ENCODE measurements around the gene DCTN2.

DNA sequence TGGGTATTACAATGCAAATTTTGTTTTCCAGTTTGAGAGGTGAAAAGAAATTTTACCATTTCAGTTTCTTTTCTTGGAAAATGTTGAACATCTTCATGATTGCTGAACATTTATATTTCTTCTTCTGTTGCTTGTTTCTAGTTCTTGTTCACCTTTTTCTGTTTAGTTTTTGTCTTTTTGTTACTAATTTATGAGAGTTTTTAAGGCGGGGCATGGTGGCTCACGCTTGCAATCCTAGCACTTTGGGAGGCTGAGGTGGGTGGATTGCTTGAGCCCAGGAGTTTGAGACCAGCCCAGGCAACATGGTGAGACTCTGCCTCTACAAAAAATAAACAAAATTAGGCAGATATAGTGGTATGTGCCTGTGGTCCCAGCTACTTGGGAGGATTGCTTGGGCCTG lies 13.5 kb upstream of the DCTN2 start:
- TF ChIP-seq, protein P1, sequence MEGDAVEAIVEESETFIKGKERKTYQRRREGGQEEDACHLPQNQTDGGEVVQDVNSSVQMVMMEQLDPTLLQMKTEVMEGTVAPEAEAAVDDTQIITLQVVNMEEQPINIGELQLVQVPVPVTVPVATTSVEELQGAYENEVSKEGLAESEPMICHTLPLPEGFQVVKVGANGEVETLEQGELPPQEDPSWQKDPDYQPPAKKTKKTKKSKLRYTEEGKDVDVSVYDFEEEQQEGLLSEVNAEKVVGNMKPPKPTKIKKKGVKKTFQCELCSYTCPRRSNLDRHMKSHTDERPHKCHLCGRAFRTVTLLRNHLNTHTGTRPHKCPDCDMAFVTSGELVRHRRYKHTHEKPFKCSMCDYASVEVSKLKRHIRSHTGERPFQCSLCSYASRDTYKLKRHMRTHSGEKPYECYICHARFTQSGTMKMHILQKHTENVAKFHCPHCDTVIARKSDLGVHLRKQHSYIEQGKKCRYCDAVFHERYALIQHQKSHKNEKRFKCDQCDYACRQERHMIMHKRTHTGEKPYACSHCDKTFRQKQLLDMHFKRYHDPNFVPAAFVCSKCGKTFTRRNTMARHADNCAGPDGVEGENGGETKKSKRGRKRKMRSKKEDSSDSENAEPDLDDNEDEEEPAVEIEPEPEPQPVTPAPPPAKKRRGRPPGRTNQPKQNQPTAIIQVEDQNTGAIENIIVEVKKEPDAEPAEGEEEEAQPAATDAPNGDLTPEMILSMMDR (conservative IDR thresholded peaks at IDR 0.05) = no peak
- no peak for TF ChIP-seq ZFX (IDR thresholded peaks at IDR 0.05)
